Raji (cell line): ENCODE data around the gene CDH13.

ENCODE experiments used
- POLR2A ChIP-seq: IDR thresholded peaks from 2 replicates; pipeline ENCODE4 v1.6.1; 2011; ENCODE audit warnings: low read depth, low read length, control low read depth; ENCODE audit not compliant: insufficient read depth

CDH13 gene

DNA sequence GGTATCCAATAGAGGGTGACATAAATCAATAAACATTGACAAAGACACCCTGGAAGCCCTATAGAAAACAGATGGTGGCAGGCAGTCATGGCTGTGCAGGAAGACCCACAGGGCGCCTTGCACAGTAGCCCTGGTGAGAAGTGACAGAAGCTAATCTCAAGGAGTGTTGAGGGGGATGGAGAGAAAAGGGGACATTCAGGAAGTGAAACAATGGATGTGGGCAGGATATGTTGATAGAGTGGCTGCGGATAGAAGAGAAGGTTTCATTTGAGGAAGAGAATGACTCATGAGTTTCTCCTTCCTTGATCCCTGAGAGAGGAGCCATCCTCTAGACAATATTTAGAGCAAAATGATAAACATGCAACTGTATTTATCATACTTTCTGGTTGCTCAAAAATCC lies 712.2 kb downstream of the CDH13 start:
- no peak for TF ChIP-seq POLR2A

DNA sequence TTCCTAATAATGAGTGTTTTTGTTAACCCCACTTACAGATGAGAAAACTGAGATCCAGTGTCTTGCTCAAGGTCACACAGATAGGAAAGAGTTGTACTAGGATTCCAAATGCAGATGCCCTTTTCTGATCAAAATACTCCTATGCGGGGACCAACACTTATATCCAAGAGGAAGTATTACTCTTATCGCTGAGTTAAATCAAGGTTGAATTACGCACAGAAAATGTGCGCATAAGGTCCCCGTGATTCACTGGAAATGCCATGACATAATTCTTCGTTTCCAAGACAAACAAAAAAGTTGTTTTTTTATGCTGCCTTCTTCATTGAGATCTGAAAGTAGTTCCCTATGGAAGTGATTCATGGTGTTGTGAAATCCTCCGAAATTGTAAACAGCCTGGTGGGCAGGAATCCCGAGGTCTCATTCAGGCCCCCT lies 717.2 kb downstream of the CDH13 start:
- no peak for TF ChIP-seq POLR2A

DNA sequence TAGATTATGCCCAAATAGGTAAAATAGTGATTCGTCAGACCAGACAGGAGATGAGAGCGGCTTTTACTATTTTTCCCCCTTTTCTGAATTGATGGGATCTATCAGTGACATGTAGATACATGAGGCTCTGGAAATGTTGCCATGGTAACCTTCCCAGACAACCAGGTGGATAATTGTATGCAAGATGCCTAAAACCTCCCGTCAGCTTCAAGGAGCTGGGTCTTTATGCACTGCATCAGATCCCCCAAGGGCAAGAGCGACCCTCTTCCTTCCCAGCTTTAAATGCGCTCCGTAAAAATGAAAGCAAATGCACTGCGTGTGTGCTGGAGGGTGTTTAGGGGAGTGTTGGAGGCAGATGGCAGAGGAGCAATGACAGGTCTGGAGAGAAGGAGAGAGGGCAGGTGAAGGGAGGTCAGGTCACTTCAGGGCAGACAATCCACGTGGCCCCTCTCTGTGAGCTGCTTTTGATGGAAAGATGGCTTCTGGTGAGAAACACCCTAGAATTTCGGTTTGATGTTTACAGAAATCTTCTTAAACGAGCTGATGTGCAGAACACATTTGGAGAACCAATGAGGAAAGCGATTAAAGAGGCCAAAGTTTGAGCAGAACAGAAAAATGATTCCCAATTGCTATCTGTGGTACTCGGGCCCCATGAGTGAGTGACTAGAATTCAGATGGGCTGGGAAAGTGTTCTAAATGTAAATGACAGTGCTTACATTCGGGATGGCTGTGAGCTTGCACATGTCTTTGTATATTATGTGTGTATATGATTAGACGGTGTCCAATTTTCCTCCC lies 719.3 kb downstream of the CDH13 start:
- TF ChIP-seq POLR2A, result no peak

DNA sequence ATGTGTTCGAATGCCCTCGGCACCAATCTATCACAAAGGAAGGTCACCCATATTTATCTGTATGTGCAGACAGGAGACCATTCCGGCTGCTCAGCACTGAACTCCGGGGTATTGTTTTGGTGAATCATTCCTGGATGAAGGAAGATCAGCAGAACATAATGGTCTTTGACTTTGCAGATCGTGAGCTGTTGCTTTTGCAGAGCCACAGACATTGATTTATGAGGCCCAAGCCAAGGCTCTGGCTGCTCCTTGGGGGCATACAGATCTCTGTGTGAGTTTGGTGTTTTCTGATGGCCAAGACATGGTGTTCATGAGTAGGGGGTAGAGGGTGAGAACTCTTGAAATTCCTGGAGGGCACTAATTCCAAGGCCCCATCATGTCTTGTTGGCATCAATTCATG lies 722.2 kb downstream of the CDH13 start:
- no peak for TF ChIP-seq POLR2A

DNA sequence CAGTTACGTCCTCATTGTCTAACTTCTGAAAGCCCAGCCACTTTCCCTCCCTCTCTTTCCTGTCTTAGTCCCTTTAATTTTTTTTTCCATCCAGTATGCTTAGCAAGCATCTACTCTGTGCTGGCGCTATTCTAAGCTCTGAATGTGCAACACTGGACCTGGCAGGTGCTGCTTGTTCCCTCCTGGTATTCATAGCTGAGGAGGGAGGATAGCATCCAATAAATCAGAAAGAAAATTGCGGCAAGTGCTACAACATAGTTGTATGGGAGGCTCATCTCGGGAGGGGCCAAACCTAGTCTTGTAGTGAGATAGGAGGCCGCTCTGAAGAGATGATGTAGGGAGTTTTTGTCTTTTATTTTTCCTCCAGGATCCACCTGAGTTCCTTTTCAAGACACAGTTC lies 723.7 kb downstream of the CDH13 start:
- no peak for TF ChIP-seq POLR2A

DNA sequence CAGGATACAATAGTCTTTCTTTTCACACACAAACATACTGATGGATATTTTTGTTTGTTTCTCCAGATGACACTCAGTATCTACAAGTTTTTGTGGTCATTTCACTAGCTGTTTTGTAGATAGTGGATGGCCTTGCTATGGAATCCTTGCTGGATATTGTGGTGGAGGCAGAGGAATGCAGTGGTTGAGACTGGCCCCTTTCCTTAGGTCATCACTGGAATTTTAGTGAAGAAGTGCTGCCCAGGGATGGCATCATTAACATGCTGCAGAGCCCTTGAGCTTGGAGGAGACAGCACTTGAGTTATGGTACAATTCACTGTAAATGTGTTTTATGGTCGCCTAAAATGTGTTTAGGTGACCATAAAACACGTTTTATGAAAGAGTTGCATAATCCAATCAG lies 725.1 kb downstream of the CDH13 start:
- TF ChIP-seq POLR2A, result no peak

DNA sequence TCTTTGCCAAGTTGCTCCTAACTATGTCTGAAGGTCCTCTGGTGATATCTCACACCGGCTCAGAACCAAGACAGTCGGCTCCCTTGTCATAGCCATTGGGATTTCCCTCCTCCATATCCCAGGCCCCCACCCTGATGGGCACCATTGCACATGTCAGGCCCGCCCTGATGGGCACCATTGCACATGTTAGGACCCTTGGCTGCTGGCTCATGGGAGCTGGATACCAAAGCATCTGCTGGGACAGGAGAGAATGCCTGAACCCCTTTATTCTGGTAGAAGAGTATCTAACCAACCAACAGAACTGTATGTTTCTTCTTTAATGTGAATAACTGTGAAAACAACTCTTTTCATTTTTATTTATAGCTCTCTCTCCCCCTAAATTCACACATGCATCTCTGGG lies 726.5 kb downstream of the CDH13 start:
- TF ChIP-seq POLR2A, result no peak

DNA sequence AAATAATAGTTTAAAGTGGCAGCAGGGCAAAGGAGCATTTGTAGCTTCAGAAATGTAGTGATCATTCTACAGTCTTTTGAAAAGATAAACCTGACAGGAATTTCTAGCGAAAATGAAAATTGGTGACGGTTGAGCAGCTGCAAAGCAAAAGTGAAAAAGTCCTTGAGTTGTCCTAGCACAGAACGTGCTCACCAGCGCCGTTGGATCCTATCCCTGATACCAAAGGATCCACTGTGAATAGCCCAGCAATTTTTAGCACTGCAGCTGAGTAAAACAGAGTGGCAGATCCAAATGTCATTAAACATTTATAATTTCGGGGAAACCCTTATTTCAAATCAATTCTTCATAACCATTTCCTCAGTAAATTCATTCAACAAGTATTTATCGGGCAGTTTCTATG lies 727.2 kb downstream of the CDH13 start:
- no peak for TF ChIP-seq POLR2A

DNA sequence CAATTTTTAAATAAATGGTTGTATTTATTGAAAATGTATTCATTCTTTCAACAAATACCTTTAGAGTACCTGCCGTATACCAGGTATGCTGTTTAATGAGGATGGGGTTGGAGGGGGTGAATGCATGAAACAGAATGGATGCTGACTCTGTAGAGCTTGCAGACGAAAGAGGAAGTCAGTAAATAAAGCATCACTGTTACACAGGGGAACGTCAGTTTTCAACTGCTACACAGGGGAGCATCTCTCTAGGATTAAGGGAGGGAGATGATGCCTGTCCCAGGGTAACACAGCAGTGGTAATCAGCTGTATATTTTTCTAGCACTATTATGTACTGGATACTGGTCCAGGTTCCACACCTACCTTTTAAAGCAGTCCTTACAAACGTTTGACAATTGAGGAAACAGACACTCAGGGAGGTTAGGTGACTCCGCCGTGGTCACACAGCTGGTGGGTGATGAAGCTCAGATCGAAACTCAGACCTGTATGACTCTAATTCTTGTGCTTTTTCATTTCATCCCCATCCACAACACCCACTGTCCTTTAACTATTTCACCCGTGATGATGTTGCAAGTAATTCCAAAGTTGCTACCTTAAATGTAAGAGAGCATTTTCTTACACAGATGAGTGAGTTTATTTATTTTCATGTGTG lies 728.9 kb downstream of the CDH13 start:
- no peak for TF ChIP-seq POLR2A

DNA sequence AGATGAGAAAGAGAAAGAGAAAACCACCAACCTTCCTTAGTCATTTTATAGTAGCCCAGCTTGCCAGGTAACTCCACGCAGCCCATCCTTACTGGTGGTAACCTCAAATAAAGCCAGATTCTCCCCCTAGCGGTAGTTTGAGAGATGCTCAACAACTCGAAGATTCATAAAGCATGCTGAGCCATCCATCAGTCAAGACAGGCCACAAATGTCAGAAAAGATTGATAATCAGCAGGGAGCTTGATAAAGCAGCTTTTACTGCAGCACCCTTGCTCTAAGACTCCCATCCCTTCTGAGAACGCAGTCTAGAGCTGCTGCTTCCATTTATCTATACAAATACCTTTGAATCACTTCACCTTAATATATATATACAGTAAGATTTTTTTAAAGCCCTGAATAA lies 729.5 kb downstream of the CDH13 start:
- TF ChIP-seq POLR2A, result no peak

DNA sequence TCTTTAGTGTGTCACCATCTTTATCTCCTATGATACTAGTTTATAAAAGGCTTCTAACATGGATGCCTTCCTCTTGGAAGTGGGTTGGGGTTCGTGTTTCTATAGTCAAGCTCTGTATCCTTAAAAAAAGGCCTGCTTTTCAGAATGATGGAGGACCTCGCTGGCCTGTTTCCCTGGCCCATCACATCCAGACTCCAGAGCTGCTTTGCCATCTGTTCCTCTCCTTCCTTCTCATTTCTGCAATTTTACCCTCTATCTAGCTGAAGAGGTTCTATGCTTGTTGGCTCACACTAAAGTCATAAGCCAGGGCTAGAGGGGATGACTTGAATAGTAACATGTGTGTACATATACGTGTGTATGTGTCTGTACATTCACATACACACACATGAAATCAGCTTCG lies 730.2 kb downstream of the CDH13 start:
- no peak for TF ChIP-seq POLR2A

DNA sequence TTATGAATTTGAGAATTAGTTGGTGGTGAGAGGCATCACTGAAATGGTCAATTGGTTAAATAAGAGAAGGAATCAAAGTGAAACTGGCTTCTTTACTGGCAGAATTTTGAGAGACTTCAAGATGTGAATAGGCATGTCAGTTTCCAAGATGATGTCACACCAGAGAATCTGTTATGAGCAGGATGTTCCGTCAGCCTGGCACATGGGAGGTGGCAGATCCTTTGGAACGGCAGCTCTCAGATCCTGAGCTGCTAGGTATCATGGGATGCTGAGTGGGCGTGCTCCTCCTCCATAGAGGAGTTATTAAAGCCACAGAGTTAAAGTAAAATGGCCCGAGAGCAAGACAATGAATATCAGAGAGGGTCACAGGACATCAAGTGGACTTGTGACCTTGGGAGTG lies 736.8 kb downstream of the CDH13 start:
- TF ChIP-seq POLR2A, result no peak

DNA sequence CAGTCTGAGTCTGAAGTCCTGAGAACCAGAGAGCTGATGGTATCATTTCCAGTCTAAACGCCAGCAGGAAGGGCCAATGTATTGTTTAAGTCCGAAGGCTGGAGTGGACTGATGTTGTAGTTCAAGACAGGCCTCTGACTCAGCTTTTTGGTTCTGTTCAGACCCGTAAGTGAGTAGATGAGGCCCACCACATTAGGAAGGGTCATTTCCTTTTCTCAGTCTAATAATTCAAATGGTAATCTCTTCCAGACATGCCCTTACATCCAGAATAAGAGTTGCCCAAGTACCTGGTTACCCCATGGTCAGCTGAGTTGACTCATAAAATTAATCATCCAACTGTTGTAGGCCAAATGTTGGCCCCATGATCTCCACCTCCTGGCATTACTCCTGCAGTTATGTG lies 738.4 kb downstream of the CDH13 start:
- no peak for TF ChIP-seq POLR2A

DNA sequence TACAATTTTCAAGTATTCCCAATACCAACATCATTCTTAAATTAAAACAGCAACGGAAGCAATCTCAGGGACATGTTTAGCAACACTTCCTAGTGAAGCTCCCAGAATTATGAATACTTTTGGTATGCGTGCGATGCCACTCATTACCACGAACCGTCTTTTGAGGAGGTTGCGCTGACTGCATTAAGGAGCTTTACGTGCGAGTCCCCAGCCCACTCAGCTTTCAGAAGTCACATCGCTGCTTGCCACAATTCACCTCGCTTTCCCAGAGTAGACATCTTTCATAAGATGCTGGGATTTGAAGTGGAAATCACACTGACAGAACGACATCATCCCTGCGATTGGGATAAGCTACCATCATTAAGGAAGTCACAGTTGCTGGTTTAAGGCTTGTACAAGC lies 739.5 kb downstream of the CDH13 start:
- TF ChIP-seq POLR2A, result no peak

DNA sequence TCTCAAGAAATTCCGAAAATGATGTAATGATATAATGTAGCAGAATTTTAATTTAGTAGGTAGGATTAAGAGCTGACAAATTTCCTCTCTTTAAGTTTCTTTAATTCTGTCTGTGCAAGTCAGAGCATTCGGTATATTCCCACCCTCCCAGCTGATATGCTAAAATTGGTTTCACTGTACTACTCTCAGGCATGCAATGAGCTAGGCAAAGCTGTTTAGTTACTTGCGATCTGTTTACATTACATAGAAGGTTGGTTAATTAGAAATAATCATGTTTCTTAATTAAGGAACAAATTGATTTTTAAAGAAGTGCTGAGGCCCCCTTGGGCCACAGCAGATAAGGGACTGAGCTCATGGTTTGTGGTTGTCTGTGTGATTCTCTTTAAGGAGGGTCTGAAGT lies 748.2 kb downstream of the CDH13 start:
- no peak for TF ChIP-seq POLR2A

DNA sequence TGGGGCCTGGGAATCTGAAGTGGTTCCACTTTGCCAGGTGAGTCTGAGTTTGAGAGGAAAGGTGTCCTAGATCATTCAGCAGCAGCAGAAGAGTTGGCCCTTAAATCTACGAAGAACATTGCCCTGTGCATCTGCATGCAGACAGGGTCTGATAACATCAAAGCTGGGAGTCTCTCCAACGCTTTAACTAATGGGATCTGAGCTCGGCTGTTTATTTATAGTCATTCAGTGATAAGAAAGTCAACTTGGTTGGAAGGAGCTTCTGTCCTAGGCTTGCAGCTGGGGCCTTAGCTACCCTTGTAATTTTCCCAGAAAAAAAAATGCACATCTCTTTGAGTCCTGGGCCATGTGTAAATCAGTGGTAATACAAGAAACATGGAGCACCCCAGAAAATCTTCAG lies 763.0 kb downstream of the CDH13 start:
- no peak for TF ChIP-seq POLR2A

DNA sequence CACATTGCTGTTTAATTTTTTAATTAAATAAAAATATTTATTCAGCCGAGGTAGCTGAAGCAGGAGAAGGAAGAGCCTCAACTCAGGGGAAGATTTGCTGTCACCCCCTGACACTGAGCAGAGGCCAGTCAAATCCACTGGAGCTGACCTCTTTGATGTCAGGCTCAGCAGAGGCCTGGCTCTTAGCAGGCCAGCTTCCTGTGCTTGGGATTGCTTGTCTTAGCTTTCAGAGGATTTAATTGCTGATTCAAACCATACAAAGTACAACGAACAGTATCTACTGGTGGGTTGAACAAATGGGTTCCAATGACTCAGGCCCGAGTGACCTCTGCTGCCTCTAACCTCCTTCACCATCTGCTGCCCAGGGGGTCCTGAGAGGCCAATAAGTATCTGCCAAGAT lies 764.0 kb downstream of the CDH13 start:
- TF ChIP-seq POLR2A, result no peak
